Suprapubic skin (tissue), 4 donors: ENCODE results near the gene LRRC9.

ENCODE experiments used
- CTCF ChIP-seq, 2 donors: fragments of 200-600 bp in 1 of 2; fragments of 450-650 bp in 1 of 2; sonication (generic) in 1 of 2; IDR thresholded peaks; one replicate each; pipeline ENCODE4 v1.5.1; 2016 to 2019; ENCODE audit warnings: antibody characterized with exemption in 2 of 2, mild to moderate bottlenecking in 1 of 2, moderate library complexity in 1 of 2
- EP300 ChIP-seq: sonication (generic); formaldehyde crosslinking; IDR thresholded peaks from one replicate; pipeline ENCODE4 v1.6.1; 2017; ENCODE audit warnings: antibody characterized with exemption
- POLR2A ChIP-seq, 2 donors: fragments of 450-650 bp; IDR thresholded peaks; one replicate each; pipeline ENCODE4 v1.6.1; 2017; ENCODE audit warnings: antibody characterized with exemption in 2 of 2, mild to moderate bottlenecking in 2 of 2, moderate library complexity in 2 of 2
- POLR2AphosphoS5 ChIP-seq, 3 donors: sonication (generic); formaldehyde crosslinking; IDR thresholded peaks; one replicate each; pipeline ENCODE4 v1.6.1; 2017; ENCODE audit warnings: antibody characterized with exemption in 3 of 3

- TF ChIP-seq POLR2A (IDR thresholded peaks at IDR 0.05) = no peak
- no peak for TF ChIP-seq CTCF (IDR thresholded peaks at IDR 0.05)
- no peak for TF ChIP-seq POLR2AphosphoS5 (IDR thresholded peaks at IDR 0.05)
- no peak for TF ChIP-seq EP300
Observed at GRCh38 chr14:59997966-59998365, 78.0 kb downstream of the LRRC9 start.
